Dermis lymphatic vessel endothelial cell (primary cell): ENCODE data around the gene KANK3. TPM values are rescaled to one million over a fixed set of nuclear protein-coding genes. Genes with fewer than 3 reads are reported as not detected.

Experiments used
- total RNA-seq: library from RNA; depleted of rRNA; stranded (reverse); fragments of >200 nt; gene quantifications from 2 replicates; pipeline ENCODE4 v1.2.1, GENCODE V29; 2014

The KANK3 gene
- 106 and 121 TPM in 2 replicates for total RNA-seq

GRCh38 chr19:8342684-8343482 is at the start of gene KANK3:
TSS of gene KANK3 (minus strand) at chr19:8343262. CDS start at chr19:8337828, 5,434 bp downstream.

GRCh38 chr19:8389891-8390616 is 47.0 kb upstream of the KANK3 start, which contains the start of gene RAB11B:
TSS of gene RAB11B (plus strand) at chr19:8390360. CDS start at chr19:8390417, 57 bp downstream.

GRCh38 chr19:8363803-8364771 is 21.0 kb upstream of the KANK3 start, which contains the start of gene ANGPTL4:
TSS of gene ANGPTL4 (plus strand) at chr19:8364155. CDS start at chr19:8364322, 167 bp downstream.

GRCh38 chr19:8321067-8321985 is 21.7 kb downstream of the KANK3 start, which contains the start of the genes NDUFA7 and RPS28:
TSS of gene NDUFA7 (minus strand) at chr19:8321375. CDS start at chr19:8321358, 17 bp downstream.
TSS of gene RPS28 (plus strand) at chr19:8321496. CDS start at chr19:8321531, 35 bp downstream.

GRCh38 chr19:8307965-8308866 is 34.8 kb downstream of the KANK3 start, which contains the start of gene CD320:
TSS of gene CD320 (minus strand) at chr19:8308358. CDS start at chr19:8308290, 68 bp downstream.

Other genes starting within 250 kb of the KANK3 start
- gene FBN3, start 193.7 kb downstream of the KANK3 start, total RNA-seq = not detected in 2 replicates
- gene CERS4, start 133.9 kb downstream of the KANK3 start, total RNA-seq = 10.5 and 18.5 TPM in 2 replicates
- 18.5 and 20.7 TPM in 2 replicates for gene CD320, start 34.9 kb downstream of the KANK3 start, total RNA-seq
- gene NDUFA7, start 21.9 kb downstream of the KANK3 start, total RNA-seq = 20.8 and 22.3 TPM in 2 replicates
- gene RPS28, start 21.8 kb downstream of the KANK3 start, total RNA-seq = 211 and 282 TPM in 2 replicates
- gene ANGPTL4, start 20.9 kb upstream of the KANK3 start, total RNA-seq = 2.0 and 2.1 TPM in 2 replicates
- gene RAB11B, start 47.1 kb upstream of the KANK3 start, total RNA-seq = 49.6 and 64.0 TPM in 2 replicates
- 127 and 210 TPM in 2 replicates for gene MARCHF2, start 70.0 kb upstream of the KANK3 start, total RNA-seq
- gene HNRNPM, start 101.7 kb upstream of the KANK3 start, total RNA-seq = 52.8 and 63.1 TPM in 2 replicates
- gene PRAM1, start 159.4 kb upstream of the KANK3 start, total RNA-seq = not detected in 2 replicates
- 2.9 and 4.6 TPM in 2 replicates for gene ZNF414, start 170.9 kb upstream of the KANK3 start, total RNA-seq
- gene MYO1F, start 234.2 kb upstream of the KANK3 start, total RNA-seq = 0.26 and 0.54 TPM in 2 replicates